GM08714 (cell line): ENCODE results near the gene IPO5.

Experiments used
- H3K4me3 ChIP-seq: fragments of 200-500 bp; sonication (Bioruptor generic); 2 replicates; pipeline ENCODE4 v1.5.1; 2014; ENCODE audit warnings: mild to moderate bottlenecking, low read length, inconsistent platforms
- ZNF274 ChIP-seq: IDR thresholded peaks from 2 replicates; pipeline ENCODE4 v1.6.1; 2012; ENCODE audit warnings: mild to moderate bottlenecking, low read depth, low read length

Gene IPO5

GRCh38 chr13:97953376-97953970 lies at the start of gene IPO5:
Gene IPO5 (plus strand): TSS chr13:97953675. CDS start chr13:97976697, 23,022 bp downstream.
- H3K4me3 ChIP-seq = no peak within 1 kb of the TSS
- TF ChIP-seq ZNF274 = no peak

- no peak for TF ChIP-seq ZNF274
- no peak overlapping the region for H3K4me3 ChIP-seq
These were observed 49.4 kb upstream of the IPO5 start for GRCh38 chr13:97904059-97904458.

DNA sequence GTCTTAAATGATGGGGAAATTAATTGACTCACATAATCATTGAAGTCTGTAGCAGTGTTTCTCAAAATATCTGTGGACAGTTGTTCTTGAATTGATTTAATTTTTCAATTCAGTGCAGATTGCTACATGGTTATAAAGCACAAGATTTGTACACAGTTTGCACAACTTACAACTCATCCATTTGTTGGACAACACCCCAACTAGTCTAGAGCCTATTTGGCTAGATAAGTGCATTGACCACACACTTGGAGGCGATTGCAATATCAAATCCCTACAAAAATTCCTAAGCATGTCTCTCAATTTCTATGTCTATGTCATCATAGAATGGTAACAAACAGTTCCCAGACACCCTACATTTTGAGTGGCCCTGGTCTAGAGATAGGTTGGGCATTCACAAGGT lies 48.0 kb upstream of the IPO5 start:
- no peak for TF ChIP-seq ZNF274
- no peak overlapping the region for H3K4me3 ChIP-seq

- no peak for TF ChIP-seq ZNF274
- no peak overlapping the region for H3K4me3 ChIP-seq
These were observed 42.0 kb upstream of the IPO5 start for GRCh38 chr13:97911311-97912138.

- no peak overlapping the region for H3K4me3 ChIP-seq
- no peak for TF ChIP-seq ZNF274
These were observed 41.3 kb upstream of the IPO5 start for GRCh38 chr13:97912139-97912535.

DNA sequence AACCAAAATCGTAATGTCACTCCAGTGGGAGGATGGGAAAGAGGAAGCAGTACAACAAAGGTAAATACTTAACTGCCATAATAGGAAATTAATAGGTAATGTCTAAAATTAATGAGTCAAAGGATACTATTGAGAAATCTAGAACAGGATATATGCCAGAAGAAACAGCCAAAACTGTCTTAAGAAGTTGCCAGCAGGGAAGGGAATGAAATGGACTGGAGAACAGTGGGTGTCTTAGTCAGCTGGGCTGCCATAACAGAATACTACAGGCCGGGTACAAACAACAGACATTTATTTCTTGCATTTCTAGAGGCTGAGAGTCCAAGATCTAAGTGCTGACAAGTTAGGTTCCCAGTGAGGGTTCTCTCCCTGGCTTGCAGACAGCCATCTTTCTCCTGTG lies 40.3 kb upstream of the IPO5 start:
- H3K4me3 ChIP-seq = no peak overlapping the region
- no peak for TF ChIP-seq ZNF274

DNA sequence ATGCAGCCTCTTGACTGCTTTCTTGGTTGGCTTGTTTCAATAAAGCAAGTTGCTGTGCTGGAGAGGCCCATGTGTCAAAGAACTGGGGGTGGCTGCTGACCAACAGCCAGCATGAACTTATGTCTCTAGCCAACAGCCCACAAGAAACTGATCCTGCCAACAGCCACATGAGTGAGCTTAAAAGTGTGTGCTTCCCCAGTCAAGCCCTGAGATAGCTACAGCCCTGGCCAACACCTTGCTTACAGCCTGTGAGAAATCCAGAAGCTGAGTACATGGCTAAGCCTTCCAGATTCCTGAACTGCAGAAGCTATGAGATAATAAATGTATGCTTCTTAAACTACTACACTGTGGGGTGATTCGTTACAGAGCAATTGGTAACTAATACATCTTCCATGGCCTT lies 38.9 kb upstream of the IPO5 start:
- H3K4me3 ChIP-seq = no peak overlapping the region
- no peak for TF ChIP-seq ZNF274

DNA sequence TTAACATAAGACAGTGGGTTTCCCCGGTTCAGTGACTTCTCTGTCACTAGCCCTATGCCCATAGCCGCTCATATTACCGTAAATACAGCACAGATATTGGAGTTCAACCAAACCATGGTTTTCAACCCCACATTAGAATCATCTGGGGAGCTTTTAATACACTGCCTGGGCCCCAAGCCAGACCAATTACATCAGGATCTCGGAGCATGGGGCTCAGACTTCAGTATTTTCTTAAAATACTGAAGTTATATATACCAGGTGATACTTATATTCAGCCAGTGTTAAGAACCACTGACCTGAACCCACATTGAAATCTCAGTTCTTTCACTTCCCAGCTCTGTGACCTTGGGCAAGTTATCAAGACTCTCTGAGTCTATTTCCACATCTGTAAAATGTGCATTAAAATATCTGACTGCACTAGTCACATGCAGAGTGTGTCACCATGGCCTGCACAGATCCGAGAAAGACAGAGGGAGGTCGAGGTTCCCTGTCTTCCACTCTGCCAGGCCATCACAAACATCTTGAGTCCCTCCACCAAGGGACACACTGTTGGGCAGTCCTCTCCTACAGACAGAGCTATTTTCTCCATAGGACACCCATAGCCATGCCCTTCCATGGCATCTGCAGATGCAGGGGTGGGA lies 32.2 kb upstream of the IPO5 start:
- H3K4me3 ChIP-seq = no peak overlapping the region
- TF ChIP-seq ZNF274 = no peak

DNA sequence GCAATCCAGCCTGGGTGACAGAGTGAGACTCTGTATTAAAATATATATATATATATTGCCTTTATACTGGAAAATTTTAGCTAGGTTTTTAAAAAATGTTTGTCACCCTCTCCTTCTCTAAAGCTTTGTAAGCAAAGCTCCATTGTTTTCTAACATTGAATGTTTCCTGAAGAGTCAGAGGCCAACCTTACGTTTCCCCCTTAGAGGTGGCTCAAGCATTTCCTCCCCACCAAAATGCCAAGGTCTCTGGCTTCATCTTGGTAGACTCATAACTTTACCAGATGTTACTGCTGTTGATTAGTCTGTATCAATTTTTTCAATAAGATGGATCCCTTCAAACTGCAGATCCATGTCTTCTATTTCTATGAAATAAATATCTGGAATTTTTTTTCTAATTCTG lies 25.2 kb upstream of the IPO5 start:
- no peak for TF ChIP-seq ZNF274
- no peak overlapping the region for H3K4me3 ChIP-seq

- TF ChIP-seq ZNF274 = no peak
- H3K4me3 ChIP-seq = no peak overlapping the region
These were observed 21.4 kb upstream of the IPO5 start for GRCh38 chr13:97932036-97932435.

GRCh38 chr13:97932647-97933046 lies 20.8 kb upstream of the IPO5 start:
- TF ChIP-seq ZNF274 = no peak
- no peak overlapping the region for H3K4me3 ChIP-seq

GRCh38 chr13:97933776-97934175 lies 19.7 kb upstream of the IPO5 start:
- H3K4me3 ChIP-seq = no peak overlapping the region

DNA sequence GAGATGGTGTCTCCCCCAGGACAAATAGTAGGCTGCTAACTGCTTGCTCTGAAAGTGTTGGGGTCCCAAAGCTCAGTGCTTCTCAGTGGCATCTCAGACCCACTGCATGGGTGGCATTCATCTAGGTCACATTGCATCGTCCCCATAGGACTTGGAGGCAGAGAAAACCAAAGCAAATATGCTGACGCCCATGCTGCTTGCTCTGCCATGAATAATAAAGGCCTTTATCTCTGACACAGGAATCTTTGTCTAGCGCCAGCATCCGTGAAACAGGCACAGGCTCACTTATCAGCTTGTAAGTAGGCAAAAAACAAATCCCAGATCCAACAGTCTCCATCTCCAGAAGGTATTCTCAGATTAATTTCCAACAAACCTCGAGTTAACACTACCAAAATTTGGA lies 18.9 kb upstream of the IPO5 start:
- H3K4me3 ChIP-seq = no peak overlapping the region
- TF ChIP-seq ZNF274 = no peak

More at GRCh38 chr13:97933776-97934175, 19.7 kb upstream of the IPO5 start:
- no peak for TF ChIP-seq ZNF274

GRCh38 chr13:97935071-97935470 lies 18.4 kb upstream of the IPO5 start:
- no peak for TF ChIP-seq ZNF274
- no peak overlapping the region for H3K4me3 ChIP-seq

DNA sequence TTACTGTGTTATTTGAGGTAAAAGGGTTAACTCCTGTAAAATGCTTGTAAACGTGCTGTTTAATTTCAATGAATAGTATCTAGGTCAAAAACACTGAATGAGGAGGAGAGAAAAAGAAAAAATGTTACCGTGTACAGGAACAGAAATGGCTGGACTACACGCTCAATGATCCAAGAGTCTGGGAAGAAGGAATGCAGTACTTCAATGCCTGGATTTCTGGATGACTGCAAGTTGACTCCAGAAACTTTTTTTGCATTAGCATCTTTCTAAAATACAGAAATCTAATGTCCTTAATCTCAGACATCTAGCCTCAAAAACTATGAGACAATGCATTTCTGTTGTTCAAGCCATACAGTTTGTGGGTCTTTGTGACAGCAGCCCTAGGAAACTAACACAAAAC lies 17.4 kb upstream of the IPO5 start:
- no peak overlapping the region for H3K4me3 ChIP-seq
- no peak for TF ChIP-seq ZNF274
